HepG2 (cell line): ENCODE measurements around the gene NKPD1. TPM values are rescaled to one million over a fixed set of nuclear protein-coding genes. Genes with fewer than 3 reads are reported as not detected.

Experiments
- AHR ChIP-seq: IDR thresholded peaks from 2 replicates; pipeline ENCODE4 v1.6.1; 2018; ENCODE audit warnings: missing genetic modification reagents, missing compliant biosample characterization
- ARNTL ChIP-seq: sonication (generic); formaldehyde crosslinking; IDR thresholded peaks from 2 replicates; pipeline ENCODE4 v1.4.0; 2020; ENCODE audit warnings: mild to moderate bottlenecking, missing genetic modification reagents
- CEBPB ChIP-seq: IDR thresholded peaks from 2 replicates; pipeline ENCODE4 v1.6.1; 2011; ENCODE audit warnings: low read depth, low read length, improper control_type of control experiment, borderline replicate concordance
- LBX2 ChIP-seq: sonication (generic); formaldehyde crosslinking; IDR thresholded peaks from 2 replicates; pipeline ENCODE4 v1.5.0; 2020; ENCODE audit warnings: missing genetic modification reagents, mild to moderate bottlenecking, borderline replicate concordance
- MBD4 ChIP-seq: IDR thresholded peaks from 2 replicates; pipeline ENCODE4 v1.6.1; 2012; ENCODE audit warnings: low read length, inconsistent platforms, borderline replicate concordance
- MIXL1 ChIP-seq: IDR thresholded peaks from 2 replicates; pipeline ENCODE4 v1.6.1; 2016
- MXD1 ChIP-seq: sonication (generic); formaldehyde crosslinking; IDR thresholded peaks from 2 replicates; pipeline ENCODE4 v1.4.0; 2020; ENCODE audit warnings: mild to moderate bottlenecking, missing genetic modification reagents
- NAIF1 ChIP-seq: sonication (generic); formaldehyde crosslinking; IDR thresholded peaks from 2 replicates; pipeline ENCODE4 v1.5.0; 2020; ENCODE audit warnings: mild to moderate bottlenecking, missing genetic modification reagents, borderline replicate concordance
- NFATC3 ChIP-seq: sonication (generic); formaldehyde crosslinking; IDR thresholded peaks from 2 replicates; pipeline ENCODE4 v1.5.1; 2020; ENCODE audit warnings: mild to moderate bottlenecking, missing genetic modification reagents
- NFKBIZ ChIP-seq: IDR thresholded peaks from 2 replicates; pipeline ENCODE4 v1.6.1; 2018; ENCODE audit warnings: missing genetic modification reagents, missing compliant biosample characterization
- SOX5 ChIP-seq: IDR thresholded peaks from 2 replicates; pipeline ENCODE4 v1.6.1; 2016; ENCODE audit warnings: borderline replicate concordance
- TOE1 ChIP-seq: sonication (generic); formaldehyde crosslinking; IDR thresholded peaks from 2 replicates; pipeline ENCODE4 v1.4.0; 2020; ENCODE audit warnings: mild to moderate bottlenecking, missing genetic modification reagents
- TSC22D2 ChIP-seq: sonication (generic); formaldehyde crosslinking; IDR thresholded peaks from 2 replicates; pipeline ENCODE4 v1.5.1; 2020; ENCODE audit warnings: missing genetic modification reagents, mild to moderate bottlenecking, borderline replicate concordance
- ZBTB10 ChIP-seq: sonication (generic); formaldehyde crosslinking; IDR thresholded peaks from 2 replicates; pipeline ENCODE4 v1.4.0; 2020; ENCODE audit warnings: missing genetic modification reagents, borderline replicate concordance
- ZBTB2 ChIP-seq: sonication (generic); formaldehyde crosslinking; IDR thresholded peaks from 2 replicates; pipeline ENCODE4 v1.8.0; 2022; ENCODE audit warnings: low read depth, missing genetic modification reagents
- ZFX ChIP-seq: sonication (generic); formaldehyde crosslinking; IDR thresholded peaks from 2 replicates; pipeline ENCODE4 v1.4.0; 2020; ENCODE audit warnings: mild to moderate bottlenecking, low read depth, missing genetic modification reagents, moderate library complexity
- ZNF121 ChIP-seq: sonication (generic); formaldehyde crosslinking; IDR thresholded peaks from 2 replicates; pipeline ENCODE4 v1.5.0; 2020; ENCODE audit warnings: mild to moderate bottlenecking, missing genetic modification reagents
- ZNF234 ChIP-seq: sonication (generic); formaldehyde crosslinking; conservative IDR thresholded peaks from 2 replicates; pipeline ENCODE4 v1.5.1; 2020; ENCODE audit warnings: mild to moderate bottlenecking, missing genetic modification reagents
- ZNF326 ChIP-seq: sonication (generic); formaldehyde crosslinking; IDR thresholded peaks from 2 replicates; pipeline ENCODE4 v1.4.0; 2020; ENCODE audit warnings: missing genetic modification reagents, borderline replicate concordance
- ZNF737 ChIP-seq: sonication (generic); formaldehyde crosslinking; IDR thresholded peaks from 2 replicates; pipeline ENCODE4 v1.5.0; 2020; ENCODE audit warnings: missing genetic modification reagents, mild to moderate bottlenecking, borderline replicate concordance
- polyA plus RNA-seq, 8 experiments: library from polyadenylated mRNA; depleted of rRNA in 3 of 8; stranded (reverse) in 7 of 8; unstranded in 1 of 8; fragments of >200 nt; fragmentation: Illumina TruSeq in 4 of 8; extraction: Trizol in 4 of 8; gene quantifications; 2 replicates each; pipeline versions ENCODE4 v1.2.1 to v1.2.3, GENCODE V29; 2011 to 2016; ENCODE audit warnings: low read depth in 4 of 8, missing spikeins in 1 of 8, mixed read lengths in 1 of 8; ENCODE audit not compliant: insufficient read depth in 1 of 8
- total RNA-seq, 5 experiments: library from RNA; depleted of rRNA; stranded (reverse); fragments of >200 nt; fragmentation: Illumina TruSeq; extraction: Trizol; gene quantifications; 2 replicates each; pipeline ENCODE4 v1.2.3, GENCODE V29; 2016; ENCODE audit warnings: low read depth in 1 of 5
- TF ChIP-seq, protein P1 (sequence below): sonication (generic); formaldehyde crosslinking; IDR thresholded peaks from 2 replicates; pipeline ENCODE4 v1.9.0; 2021; ENCODE audit warnings: missing genetic modification reagents, borderline replicate concordance
- TF ChIP-seq, protein P2 (sequence below): sonication (generic); formaldehyde crosslinking; IDR thresholded peaks from 2 replicates; pipeline ENCODE4 v1.4.0; 2020; ENCODE audit warnings: mild to moderate bottlenecking, low read depth, missing genetic modification reagents

NKPD1 gene
- total and polyA plus RNA-seq, 2 of the 13 experiments (the other 11 are each of a cell fraction or from before 2014, with no cell fraction given): 0.03 TPM; not detected in 1

DNA sequence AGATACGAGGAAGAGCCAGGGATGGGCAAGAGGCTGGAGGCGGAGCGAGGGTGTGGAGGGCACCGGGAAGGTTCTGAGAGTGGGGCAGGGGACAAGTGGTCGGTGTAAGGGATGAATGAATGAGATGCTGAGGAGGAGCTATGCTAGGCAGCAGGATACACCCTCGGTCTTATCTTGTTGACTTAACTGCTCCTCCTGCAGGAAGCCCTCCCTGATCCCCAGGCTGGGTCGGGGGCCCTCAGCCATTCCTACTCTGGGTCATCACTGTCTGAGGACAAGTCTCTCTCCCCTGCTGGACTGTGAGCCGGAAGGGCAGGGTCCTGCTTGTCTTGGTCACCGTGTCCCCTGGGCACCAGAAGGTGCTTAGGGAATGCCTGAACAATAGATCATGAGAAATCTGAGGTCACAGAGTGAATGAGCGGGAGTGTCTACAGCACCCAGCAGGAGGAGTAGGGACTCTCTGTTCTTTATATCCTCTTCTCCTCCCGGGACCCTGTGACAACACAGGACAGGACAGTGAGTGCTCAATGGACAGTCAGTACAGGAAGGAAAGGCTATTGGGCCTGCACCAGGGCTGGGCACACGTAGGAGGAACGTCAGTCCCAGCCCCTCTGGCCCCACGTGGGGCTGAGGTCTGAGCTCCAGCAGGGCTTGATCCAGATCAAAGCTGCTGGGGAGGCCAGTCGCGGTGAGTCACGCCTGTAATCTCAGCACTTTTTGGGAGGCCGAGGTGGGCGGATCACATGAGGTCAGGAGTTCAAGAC, 6.5 kb downstream of the NKPD1 start (continued):
- TF ChIP-seq, protein P1, sequence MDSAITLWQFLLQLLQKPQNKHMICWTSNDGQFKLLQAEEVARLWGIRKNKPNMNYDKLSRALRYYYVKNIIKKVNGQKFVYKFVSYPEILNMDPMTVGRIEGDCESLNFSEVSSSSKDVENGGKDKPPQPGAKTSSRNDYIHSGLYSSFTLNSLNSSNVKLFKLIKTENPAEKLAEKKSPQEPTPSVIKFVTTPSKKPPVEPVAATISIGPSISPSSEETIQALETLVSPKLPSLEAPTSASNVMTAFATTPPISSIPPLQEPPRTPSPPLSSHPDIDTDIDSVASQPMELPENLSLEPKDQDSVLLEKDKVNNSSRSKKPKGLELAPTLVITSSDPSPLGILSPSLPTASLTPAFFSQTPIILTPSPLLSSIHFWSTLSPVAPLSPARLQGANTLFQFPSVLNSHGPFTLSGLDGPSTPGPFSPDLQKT (CRISPR knock-in tag): no peak
- TF ChIP-seq, protein P2, sequence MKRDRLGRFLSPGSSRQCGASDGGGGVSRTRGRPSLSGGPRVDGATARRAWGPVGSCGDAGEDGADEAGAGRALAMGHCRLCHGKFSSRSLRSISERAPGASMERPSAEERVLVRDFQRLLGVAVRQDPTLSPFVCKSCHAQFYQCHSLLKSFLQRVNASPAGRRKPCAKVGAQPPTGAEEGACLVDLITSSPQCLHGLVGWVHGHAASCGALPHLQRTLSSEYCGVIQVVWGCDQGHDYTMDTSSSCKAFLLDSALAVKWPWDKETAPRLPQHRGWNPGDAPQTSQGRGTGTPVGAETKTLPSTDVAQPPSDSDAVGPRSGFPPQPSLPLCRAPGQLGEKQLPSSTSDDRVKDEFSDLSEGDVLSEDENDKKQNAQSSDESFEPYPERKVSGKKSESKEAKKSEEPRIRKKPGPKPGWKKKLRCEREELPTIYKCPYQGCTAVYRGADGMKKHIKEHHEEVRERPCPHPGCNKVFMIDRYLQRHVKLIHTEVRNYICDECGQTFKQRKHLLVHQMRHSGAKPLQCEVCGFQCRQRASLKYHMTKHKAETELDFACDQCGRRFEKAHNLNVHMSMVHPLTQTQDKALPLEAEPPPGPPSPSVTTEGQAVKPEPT (CRISPR knock-in tag): 0 out of 2 replicates have a peak, but pooled peaks have one; percentile 58
- TF ChIP-seq MXD1 (CRISPR knock-in tag) (no peak), LBX2 (no peak), ZBTB2 (CRISPR knock-in tag) (0 out of 2 replicates have a peak, but pooled peaks have one; percentile 1), MBD4 (no peak), ZNF326 (no peak), ZFX (peak; percentile 63), ZBTB10 (no peak), ZNF234 (CRISPR knock-in tag) (no peak), ZNF737 (no peak), MIXL1 (CRISPR knock-in tag) (0 out of 2 replicates have a peak, but pooled peaks have one; percentile 8), NFATC3 (CRISPR knock-in tag) (no peak), SOX5 (CRISPR knock-in tag) (peak; percentile 52), AHR (CRISPR knock-in tag) (no peak), TSC22D2 (CRISPR knock-in tag) (no peak), ARNTL (peak; percentile 82), ZNF121 (CRISPR knock-in tag) (peak; percentile 99), NFKBIZ (CRISPR knock-in tag) (no peak), TOE1 (CRISPR knock-in tag) (no peak), CEBPB (no peak), NAIF1 (CRISPR knock-in tag) (no peak)
